GM08714 (cell line): ENCODE data around the gene ATP6V0B.
A peak's percentile ranks its signal among the peaks of the same experiment; 100 is the strongest.

Source experiments
- H3K4me3 ChIP-seq: fragments of 200-500 bp; sonication (Bioruptor generic); 2 replicates; pipeline ENCODE4 v1.5.1; 2014; ENCODE audit warnings: mild to moderate bottlenecking, low read length, inconsistent platforms
- ZNF274 ChIP-seq: IDR thresholded peaks from 2 replicates; pipeline ENCODE4 v1.6.1; 2012; ENCODE audit warnings: mild to moderate bottlenecking, low read depth, low read length

The ATP6V0B gene

DNA sequence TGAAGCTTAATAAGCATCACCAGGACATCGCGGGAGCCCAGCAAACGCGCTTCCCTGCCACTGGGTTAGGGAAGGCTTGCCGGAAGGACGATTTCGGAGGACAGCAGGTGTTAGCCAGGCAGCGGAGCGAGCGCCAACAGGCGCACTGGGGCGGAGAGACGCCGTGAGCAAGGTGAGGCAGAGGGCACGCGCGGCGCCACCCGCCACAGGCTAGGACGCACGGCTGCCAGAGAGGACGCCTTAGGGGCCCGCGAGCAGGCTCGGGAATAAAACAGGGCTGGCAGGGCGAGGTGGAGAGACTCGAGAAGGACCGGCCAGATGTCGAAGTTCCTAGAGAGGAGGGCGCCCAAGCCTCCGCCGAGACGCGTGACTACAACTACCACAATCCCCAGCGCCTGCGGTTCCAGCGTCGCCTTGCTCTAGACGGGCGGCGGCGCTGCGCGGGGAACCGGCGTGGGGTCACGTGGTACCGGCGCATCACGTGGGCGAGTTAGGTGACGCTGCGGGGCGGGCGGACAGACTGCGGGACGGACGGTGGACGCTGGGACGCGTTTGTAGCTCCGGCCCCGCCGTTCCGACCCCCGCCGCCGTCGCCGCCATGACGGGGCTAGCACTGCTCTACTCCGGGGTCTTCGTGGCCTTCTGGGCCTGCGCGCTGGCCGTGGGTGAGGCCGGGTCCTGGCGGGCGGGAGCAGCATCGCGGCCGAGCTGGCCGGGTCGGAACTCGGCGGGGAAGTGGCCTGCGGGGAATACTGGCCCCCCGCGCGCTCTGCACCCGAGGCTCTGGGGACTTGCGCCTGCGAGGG, at the start of gene ATP6V0B:
ATP6V0B (plus strand) TSS at position 518 of the 806 bp plus-strand sequence; CDS start at position 599, 81 bp downstream.
- no peak for TF ChIP-seq ZNF274
- H3K4me3 ChIP-seq = peak within 1 kb of the TSS; percentile 91

DNA sequence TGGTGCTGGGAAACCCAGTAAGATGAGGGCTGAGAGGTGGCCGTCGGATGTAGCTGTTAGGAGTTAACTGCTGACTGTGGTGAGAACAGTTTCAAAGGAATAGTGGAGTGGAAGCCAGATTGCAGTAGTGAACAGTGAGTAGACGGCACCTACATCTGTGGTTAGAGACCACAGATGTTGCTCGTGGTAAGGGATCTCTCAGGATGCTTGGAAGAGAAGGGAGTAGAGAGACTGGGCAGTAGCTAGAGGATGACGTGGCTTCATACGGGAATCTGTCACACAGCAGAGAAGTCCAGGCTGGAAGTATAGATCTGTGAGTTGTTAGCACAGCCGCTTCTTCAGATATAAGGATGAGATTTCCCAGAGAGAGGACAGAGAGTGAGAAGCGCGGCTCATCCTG, 48.9 kb upstream of the ATP6V0B start:
- H3K4me3 ChIP-seq = no peak overlapping the region
- no peak for TF ChIP-seq ZNF274

DNA sequence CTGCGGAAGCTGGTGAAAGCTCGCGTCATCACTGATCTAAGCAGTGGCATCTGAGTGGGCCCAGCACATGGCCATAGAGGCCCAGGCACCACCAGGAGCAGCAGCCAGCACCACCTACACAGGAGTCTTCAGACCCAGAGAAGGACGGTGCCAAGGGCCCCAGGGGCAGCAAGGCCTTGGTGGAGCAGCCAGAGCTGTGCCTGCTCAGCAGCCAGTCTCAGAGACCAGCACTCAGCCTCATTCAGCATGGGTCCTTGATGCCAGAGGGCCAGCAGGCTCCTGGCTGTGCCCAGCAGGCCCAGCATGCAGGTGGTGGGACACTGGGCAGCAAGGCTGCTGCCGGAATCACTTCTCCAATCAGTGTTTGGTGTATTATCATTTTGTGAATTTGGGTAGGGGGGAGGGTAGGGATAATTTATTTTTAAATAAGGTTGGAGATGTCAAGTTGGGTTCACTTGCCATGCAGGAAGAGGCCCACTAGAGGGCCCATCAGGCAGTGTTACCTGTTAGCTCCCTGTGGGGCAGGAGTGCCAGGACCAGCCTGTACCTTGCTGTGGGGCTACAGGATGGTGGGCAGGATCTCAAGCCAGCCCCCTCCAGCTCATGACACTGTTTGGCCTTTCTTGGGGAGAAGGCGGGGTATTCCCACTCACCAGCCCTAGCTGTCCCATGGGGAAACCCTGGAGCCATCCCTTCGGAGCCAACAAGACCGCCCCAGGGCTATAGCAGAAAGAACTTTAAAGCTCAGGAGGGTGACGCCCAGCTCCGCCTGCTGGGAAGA, 44.4 kb upstream of the ATP6V0B start:
- TF ChIP-seq ZNF274 = no peak

DNA sequence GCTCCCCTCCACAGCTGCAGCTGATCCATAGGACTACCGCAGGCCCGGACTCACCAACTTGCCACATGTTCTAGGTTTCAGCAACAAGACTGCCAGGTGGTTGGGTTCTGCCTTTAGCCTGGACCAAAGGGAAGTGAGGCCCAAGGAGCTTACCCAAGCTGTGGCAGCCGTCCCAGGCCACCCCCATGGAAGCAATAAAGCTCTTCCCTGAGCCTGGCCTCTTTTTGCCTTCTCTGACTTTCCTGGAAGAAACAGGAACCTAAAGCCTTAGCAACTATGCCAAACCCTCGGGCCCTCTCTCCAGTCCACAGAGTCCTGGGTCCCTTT, 43.8 kb upstream of the ATP6V0B start:
- no peak for TF ChIP-seq ZNF274

More for the DNA sequence above, 44.4 kb upstream of the ATP6V0B start:
- no peak overlapping the region for H3K4me3 ChIP-seq

GRCh38 chr1:43931711-43932660, 42.8 kb upstream of the ATP6V0B start:
- no peak overlapping the region for H3K4me3 ChIP-seq
- TF ChIP-seq ZNF274 = no peak

More for the DNA sequence above, 43.8 kb upstream of the ATP6V0B start:
- H3K4me3 ChIP-seq = no peak overlapping the region

GRCh38 chr1:43932786-43933385, 41.9 kb upstream of the ATP6V0B start:
- TF ChIP-seq ZNF274 = no peak
- H3K4me3 ChIP-seq = no peak overlapping the region

GRCh38 chr1:43933386-43934100, 41.2 kb upstream of the ATP6V0B start, which contains the start of gene ARTN:
Gene ARTN (plus strand): TSS chr1:43933801. CDS start chr1:43935657, 1,856 bp downstream.
- no peak within 1 kb of the TSS for H3K4me3 ChIP-seq
- no peak for TF ChIP-seq ZNF274

GRCh38 chr1:43934101-43934985, 40.4 kb upstream of the ATP6V0B start:
- H3K4me3 ChIP-seq = no peak overlapping the region

DNA sequence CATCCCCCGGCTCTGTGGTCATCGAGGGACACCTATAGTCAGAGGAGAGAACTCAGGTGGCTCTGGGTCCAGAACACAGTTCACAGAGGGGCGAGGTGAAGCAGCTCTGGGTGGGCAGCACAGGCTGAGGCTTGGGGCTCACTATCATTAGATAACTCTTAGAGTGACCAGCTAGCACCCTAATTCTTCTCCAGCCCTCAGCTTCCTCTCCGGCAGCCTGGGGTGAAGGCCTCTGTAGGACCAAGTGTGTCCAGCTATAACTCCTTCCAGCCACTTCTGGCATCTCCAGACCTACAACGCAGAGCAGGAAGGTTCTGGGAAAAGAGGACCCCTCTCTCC, 39.8 kb upstream of the ATP6V0B start:
- no peak overlapping the region for H3K4me3 ChIP-seq

More at GRCh38 chr1:43934101-43934985, 40.4 kb upstream of the ATP6V0B start:
- TF ChIP-seq ZNF274 = no peak

GRCh38 chr1:43935711-43936427, 38.9 kb upstream of the ATP6V0B start:
- TF ChIP-seq ZNF274 = no peak
- H3K4me3 ChIP-seq = no peak overlapping the region

More for the DNA sequence above, 39.8 kb upstream of the ATP6V0B start:
- TF ChIP-seq ZNF274 = no peak

- no peak for TF ChIP-seq ZNF274
- no peak overlapping the region for H3K4me3 ChIP-seq
Measured at GRCh38 chr1:43936431-43937151, 38.2 kb upstream of the ATP6V0B start.
